ENCODE results near the gene MARCHF3. TPM values are rescaled to one million over a fixed set of nuclear protein-coding genes. Genes with fewer than 3 reads are reported as not detected.
"Not testable (repeated sequence)": the region's sequence is repeated elsewhere in the genome, so short reads cannot be mapped to it uniquely, and the experiment has no call there.

Gene MARCHF3
- total and polyA plus RNA-seq, 2 donors (not counting 1 experiment from before 2014, with no cell fraction given), result 8.6 to 11.6 TPM

- TF ChIP-seq CTCF (conservative IDR thresholded peaks at IDR 0.05 in 1 of 2, IDR thresholded peaks at IDR 0.05 in 1 of 2; ENCODE audit: low read depth in 1 of 2, low read length in 2 of 2) (no peak), EZH2 (IDR thresholded peaks at IDR 0.05; ENCODE audit: low read length, missing control alignments) (no peak)
- no peak for DNase-seq (ENCODE audit: low read depth in 2 of 2)
- Histone ChIP-seq H4K20me1 (ENCODE audit: control insufficient read depth, extremely low read depth, insufficient read depth, low read length) (no peaks in the 10 kb centered on the region), H3K9me3 (ENCODE audit: control insufficient read depth, insufficient read depth, low read depth, low read length) (no peaks in the 10 kb centered on the region), H3K79me2 (ENCODE audit: control insufficient read depth, insufficient read depth, low read length) (no peaks in the 10 kb centered on the region), H2AFZ (ENCODE audit: low read length) (no peak overlapping the region), H3K27me3 (ENCODE audit: control insufficient read depth, insufficient read depth, low read length) (no peaks in the 10 kb centered on the region), H3K4me1 (ENCODE audit: control insufficient read depth, extremely low read depth, insufficient read depth, low read length) (peaks cover 5% of the 10 kb centered on the region), H3K4me3 (replicated peaks in 1 of 4; ENCODE audit: control extremely low read depth in 1 of 4, insufficient read depth in 1 of 4, low read depth in 3 of 4, low read length in 4 of 4) (no peak overlapping the region), H3K36me3 (ENCODE audit: control insufficient read depth, insufficient read depth, low read length) (no peaks in the 10 kb centered on the region), H3K9ac (ENCODE audit: insufficient read depth, low read length) (no peak overlapping the region), H3K4me2 (ENCODE audit: extremely low read depth, insufficient read depth, low read length) (no peak overlapping the region), H3K27ac (ENCODE audit: insufficient read depth, low read length) (no peak overlapping the region)
These were observed 175.7 kb downstream of the MARCHF3 start for GRCh38 chr5:126854526-126855110.

GRCh38 chr5:126853541-126854307 is 176.6 kb downstream of the MARCHF3 start:
- H3K4me3 ChIP-seq (replicated peaks in 1 of 4; ENCODE audit: control extremely low read depth in 1 of 4, insufficient read depth in 1 of 4, low read depth in 3 of 4, low read length in 4 of 4); H3K4me1 ChIP-seq (ENCODE audit: control insufficient read depth, extremely low read depth, insufficient read depth, low read length); H4K20me1 ChIP-seq (ENCODE audit: control insufficient read depth, extremely low read depth, insufficient read depth, low read length); H3K27me3 ChIP-seq (ENCODE audit: control insufficient read depth, insufficient read depth, low read length); H3K4me2 ChIP-seq (ENCODE audit: extremely low read depth, insufficient read depth, low read length); H3K36me3 ChIP-seq (ENCODE audit: control insufficient read depth, insufficient read depth, low read length); H3K9ac ChIP-seq (ENCODE audit: insufficient read depth, low read length); H3K9me3 ChIP-seq (ENCODE audit: control insufficient read depth, insufficient read depth, low read depth, low read length); H3K79me2 ChIP-seq (ENCODE audit: control insufficient read depth, insufficient read depth, low read length); DNase-seq (ENCODE audit: low read depth in 2 of 2); H2AFZ ChIP-seq (ENCODE audit: low read length); H3K27ac ChIP-seq (ENCODE audit: insufficient read depth, low read length): not testable (repeated sequence)

- no peaks in the 10 kb centered on the region for H3K9me3 ChIP-seq (ENCODE audit: control insufficient read depth, insufficient read depth, low read depth, low read length)
- TF ChIP-seq CTCF (conservative IDR thresholded peaks at IDR 0.05 in 1 of 2, IDR thresholded peaks at IDR 0.05 in 1 of 2; ENCODE audit: low read depth in 1 of 2, low read length in 2 of 2) (no peak), EZH2 (IDR thresholded peaks at IDR 0.05; ENCODE audit: low read length, missing control alignments) (no peak)
- no peaks in the 10 kb centered on the region for H3K27me3 ChIP-seq (ENCODE audit: control insufficient read depth, insufficient read depth, low read length)
- no peak overlapping the region for H2AFZ ChIP-seq (ENCODE audit: low read length)
- no peak overlapping the region for H3K27ac ChIP-seq (ENCODE audit: insufficient read depth, low read length)
- H3K4me1 ChIP-seq (ENCODE audit: control insufficient read depth, extremely low read depth, insufficient read depth, low read length), result peaks cover 5% of the 10 kb centered on the region
- no peak overlapping the region for H3K4me3 ChIP-seq (replicated peaks in 1 of 4; ENCODE audit: control extremely low read depth in 1 of 4, insufficient read depth in 1 of 4, low read depth in 3 of 4, low read length in 4 of 4)
- H3K4me2 ChIP-seq (ENCODE audit: extremely low read depth, insufficient read depth, low read length), result no peak overlapping the region
- H4K20me1 ChIP-seq (ENCODE audit: control insufficient read depth, extremely low read depth, insufficient read depth, low read length), result no peaks in the 10 kb centered on the region
- no peaks in the 10 kb centered on the region for H3K36me3 ChIP-seq (ENCODE audit: control insufficient read depth, insufficient read depth, low read length)
- H3K9ac ChIP-seq (ENCODE audit: insufficient read depth, low read length), result no peak overlapping the region
- DNase-seq (ENCODE audit: low read depth in 2 of 2), result no peak
- no peaks in the 10 kb centered on the region for H3K79me2 ChIP-seq (ENCODE audit: control insufficient read depth, insufficient read depth, low read length)
These were observed 177.5 kb downstream of the MARCHF3 start for GRCh38 chr5:126852841-126853271.

Measured in fibroblast of lung (primary cell).